HG02798 (cell line): Measurements from ENCODE around the gene PSG5.
"Not testable (repeated sequence)": the region's sequence is repeated elsewhere in the genome, so short reads cannot be mapped to it uniquely, and the experiment has no call there.

ENCODE experiments used
- ATAC-seq: cut with Tn5 transposase; IDR thresholded peaks from one replicate; pipeline ENCODE4 v1.9.1; 2021; ENCODE audit warnings: mild to moderate bottlenecking; ENCODE audit not compliant: unreplicated experiment, poor library complexity

Gene PSG5

DNA sequence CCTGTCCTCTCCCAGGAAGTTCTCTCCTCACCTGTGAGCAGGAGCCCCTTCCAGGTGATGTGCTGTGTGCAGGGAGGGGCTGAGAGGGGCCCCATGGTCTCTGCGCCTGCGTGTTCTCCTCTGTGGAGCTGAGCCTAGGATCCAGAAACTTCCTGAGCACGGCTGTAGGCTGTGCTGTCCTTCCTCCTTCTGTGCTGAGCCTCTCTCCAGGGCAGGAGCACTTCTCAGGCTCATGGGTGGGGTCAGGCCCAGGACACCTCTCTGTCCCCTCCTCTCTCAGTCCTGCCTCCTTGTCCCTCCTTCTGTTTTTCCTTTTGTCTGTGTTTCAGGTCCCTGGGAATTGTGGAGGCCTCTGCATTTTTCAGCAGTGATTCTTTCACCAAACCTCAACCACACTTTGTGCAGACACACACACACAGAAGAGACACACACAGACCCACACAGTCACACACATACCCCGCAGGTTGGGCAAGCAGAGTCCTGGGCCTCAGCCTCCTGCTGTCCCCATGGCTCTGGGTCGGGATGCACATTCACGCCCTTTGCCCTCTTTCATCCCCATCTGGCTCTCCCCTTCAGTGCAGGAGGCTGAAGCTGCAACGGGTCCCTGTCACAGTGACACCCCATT, at the start of gene PSG5:
PSG5 (minus strand) TSS at position 226 of the 625 bp plus-strand sequence; CDS start at position 95, 131 bp downstream.
- ATAC-seq: not testable (repeated sequence)

DNA sequence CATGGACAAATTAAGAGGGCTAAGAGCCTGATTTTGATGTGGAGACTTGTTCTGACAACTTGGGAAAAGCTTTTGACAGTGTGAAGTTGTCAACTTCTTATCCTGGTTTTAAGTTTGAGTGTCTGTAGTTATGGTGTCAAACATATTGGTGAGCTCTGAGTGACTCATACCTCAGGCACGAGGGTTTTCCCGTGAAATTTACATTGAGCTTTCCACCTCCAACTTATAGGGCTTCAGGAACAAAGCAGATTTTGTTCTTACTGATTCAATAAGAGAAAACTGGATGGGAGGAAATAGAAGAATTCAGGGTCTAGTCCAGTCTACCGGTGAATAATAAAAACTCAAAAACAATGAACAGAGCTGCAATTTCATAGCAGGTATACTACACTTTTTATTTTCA, 49.4 kb upstream of the PSG5 start:
- ATAC-seq: not testable (repeated sequence)

DNA sequence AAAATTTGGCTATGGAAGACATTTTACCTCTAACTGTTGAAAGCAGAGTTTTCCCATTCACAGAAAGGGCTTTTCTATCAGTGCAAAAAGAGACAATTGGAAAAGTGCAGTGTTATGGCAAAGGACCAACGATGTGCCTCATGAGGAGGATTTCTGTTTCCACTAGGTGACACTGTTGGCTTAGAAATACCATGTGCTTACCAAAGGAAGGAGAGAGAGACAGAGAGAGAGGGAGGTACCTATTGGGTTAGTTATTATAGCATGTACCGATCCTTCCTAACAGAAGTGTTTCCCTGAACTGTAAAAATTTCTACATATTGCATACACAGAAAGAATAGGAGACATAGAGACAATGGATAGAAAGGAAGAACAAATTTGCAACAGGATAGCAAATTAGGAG, 43.0 kb upstream of the PSG5 start:
- no peak for ATAC-seq

DNA sequence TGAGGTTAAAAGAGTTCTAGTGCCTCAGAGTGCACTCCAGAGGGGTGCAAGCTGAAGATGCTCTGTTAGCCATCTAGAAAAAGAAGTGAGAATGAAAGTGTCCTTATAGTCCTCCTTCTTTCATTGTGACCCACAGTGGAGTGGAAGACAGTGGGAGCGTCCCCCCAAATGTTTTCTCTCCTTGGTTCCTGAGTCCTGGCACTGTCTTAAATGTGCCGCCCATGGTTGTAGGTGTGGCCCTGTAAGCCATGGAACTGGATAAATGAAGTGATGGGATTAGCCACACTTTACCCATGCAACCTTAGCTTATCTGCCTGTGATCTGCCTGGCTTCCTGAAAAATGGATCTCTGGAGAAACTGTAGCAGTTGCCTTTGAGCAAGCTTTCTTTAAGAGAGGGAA, 42.4 kb upstream of the PSG5 start:
- ATAC-seq: not testable (repeated sequence)

DNA sequence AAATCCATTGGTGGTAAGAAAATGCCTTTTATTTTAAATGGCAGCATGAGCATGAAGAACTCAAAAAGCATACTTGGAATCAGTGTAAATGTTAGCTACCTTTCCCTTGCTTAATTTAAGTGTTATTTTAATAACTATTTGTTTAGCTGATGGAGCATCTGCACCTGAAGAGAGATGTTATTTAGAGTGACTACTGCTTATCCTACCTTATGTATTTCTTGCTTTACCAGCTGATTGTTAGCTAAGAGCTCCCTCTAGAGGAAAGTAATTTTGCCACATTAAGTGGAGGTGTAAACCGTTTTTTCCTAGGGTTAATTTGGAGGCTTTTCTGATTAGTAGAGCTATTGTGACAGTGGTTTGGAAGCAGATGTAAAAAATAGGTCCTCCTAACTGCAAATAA, 40.6 kb upstream of the PSG5 start:
- ATAC-seq: not testable (repeated sequence)

DNA sequence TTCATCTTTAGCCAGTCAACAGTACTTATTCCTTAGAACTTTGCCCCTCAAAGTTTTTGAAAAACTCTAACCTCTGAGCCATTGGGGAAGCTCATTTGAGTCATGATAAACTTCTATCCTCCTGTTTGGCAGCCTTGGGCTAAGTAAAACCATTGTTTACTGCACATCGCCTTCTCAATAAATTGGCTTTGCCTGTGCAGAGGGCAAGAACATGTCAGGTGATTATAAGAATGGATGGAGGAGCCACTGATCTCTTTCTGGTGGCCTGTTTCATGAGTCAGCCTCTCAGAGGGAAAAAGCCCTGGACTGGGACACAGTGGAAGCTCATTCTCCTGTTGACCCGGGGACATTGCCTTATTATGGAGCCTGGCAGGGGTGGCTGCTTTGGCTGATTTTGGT, 38.5 kb upstream of the PSG5 start:
- no peak for ATAC-seq

DNA sequence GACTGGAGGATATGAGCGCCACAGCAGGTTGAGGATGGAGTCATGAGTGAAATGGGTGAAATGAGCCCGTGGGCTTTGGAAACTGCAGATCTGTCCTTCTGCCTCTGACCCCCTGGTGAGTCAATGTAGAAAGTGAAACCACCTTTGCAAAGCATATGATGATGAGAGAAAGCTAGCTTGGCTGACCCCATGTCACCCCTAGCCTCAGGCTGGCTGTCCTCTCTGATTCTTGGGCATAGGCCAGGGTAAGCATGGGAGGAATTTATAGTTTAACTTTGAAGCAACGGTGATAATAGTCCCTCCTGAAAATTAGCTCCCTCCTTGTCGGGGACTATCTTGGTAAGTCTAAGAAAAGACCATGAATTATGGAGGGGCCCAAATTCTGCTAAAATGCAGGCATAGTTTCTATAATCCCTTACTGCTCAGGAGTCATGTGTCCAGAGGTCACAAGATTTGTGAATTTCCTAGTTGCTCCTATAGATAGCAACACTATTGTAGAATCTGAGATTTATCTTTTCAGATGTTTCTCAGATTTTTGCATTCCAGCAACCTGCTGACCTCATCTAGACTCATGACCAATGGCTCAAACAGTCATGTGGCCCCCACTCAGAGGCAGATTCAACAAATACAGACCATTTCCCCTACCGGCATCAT, 38.0 kb upstream of the PSG5 start:
- ATAC-seq: not testable (repeated sequence)

DNA sequence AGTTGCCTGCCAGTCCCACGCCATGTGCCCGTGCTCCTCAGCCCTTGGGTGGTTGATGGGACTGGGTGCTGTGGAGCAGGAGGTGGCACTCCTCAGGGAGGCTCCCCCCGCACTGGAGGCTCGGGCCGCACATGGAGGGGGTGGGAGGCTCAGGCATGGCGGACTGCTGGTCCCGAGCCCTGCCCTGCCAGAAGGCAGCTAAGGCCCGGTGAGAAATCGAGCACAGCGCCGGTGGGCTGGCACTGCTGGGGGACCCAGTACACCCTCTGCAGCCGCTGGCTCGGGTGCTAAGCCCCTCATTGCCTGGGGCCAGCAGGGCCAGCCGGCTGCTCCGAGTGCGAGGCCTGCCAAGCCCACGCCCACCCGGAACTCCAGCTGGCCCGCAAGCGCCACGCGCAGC, 35.6 kb upstream of the PSG5 start:
- not testable (repeated sequence) for ATAC-seq

DNA sequence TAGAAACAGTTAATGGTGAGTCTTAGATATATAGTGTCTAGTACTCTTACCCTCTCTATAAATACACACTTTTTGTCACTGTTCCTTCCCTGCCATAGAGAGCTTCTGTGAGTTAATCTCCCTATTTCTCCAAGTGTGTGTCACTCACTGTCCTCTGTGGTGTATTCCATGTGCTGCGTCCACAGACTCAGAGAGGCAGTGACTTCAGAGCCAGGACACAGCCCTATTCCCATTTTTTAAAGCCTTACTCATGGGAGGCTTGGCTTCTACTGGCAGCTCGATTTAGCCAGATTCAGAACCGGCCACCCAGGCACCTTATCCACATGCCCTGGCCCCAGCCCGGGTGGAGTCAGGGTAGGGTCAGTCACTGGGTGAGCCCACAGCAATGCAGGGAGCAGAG, 32.8 kb upstream of the PSG5 start:
- ATAC-seq: not testable (repeated sequence)

DNA sequence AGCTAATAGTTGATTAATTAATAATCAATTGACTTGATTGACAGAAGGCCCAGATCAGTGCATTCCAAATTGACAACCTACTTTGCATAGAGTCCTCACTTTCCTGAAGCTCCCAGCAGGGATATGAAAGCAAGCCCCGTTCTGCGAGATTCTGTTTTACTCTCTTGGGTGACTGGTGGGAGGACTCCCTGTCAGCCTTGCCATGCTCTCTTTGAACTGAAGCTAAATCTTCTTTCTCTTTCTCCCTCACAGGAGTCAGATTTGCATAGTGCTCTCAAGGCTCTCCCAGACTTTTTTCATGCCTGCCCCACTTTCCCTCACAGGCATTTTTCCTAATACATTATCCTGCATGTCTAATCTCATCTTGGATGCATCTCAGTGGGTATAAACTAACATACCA, 29.5 kb upstream of the PSG5 start:
- ATAC-seq: not testable (repeated sequence)

DNA sequence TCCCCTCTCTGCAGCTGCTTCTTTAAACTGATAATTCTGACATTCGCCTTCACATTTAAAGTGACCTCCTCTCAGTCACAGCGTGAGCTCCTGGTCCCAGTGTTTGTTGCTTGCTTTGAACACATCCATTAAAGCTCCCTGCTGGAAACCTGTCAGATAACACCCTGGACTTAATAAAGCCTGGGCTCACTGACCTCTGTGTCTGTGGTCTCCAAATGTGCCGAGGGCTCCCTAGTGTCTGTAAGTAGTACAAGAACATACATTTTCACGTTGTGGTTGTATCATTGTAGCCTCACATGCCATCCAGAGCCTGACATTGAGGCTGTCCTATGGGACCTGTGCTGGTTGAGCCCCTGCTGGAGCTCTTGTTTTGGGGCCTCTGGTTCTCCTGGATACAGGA, 21.7 kb upstream of the PSG5 start:
- ATAC-seq: no peak

DNA sequence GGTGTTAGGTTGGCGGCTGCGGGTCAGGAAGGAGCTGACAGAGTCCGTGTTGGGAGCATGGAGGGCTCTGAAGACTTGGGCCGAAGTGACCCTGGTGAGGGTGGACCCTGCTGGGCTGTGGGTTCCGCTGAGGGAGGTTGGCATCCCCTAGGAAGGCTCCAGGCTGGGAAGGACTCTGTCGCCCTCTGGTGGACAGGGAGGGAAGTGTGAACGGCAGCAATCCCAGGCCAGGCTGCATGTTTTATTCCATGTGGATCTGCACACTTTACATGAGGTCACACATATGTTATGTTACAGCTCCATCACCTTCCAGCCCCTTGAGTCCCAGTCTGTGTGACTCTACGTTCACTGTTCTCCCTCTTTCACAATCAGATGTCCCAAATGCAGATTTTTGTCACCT, 20.8 kb upstream of the PSG5 start:
- not testable (repeated sequence) for ATAC-seq

DNA sequence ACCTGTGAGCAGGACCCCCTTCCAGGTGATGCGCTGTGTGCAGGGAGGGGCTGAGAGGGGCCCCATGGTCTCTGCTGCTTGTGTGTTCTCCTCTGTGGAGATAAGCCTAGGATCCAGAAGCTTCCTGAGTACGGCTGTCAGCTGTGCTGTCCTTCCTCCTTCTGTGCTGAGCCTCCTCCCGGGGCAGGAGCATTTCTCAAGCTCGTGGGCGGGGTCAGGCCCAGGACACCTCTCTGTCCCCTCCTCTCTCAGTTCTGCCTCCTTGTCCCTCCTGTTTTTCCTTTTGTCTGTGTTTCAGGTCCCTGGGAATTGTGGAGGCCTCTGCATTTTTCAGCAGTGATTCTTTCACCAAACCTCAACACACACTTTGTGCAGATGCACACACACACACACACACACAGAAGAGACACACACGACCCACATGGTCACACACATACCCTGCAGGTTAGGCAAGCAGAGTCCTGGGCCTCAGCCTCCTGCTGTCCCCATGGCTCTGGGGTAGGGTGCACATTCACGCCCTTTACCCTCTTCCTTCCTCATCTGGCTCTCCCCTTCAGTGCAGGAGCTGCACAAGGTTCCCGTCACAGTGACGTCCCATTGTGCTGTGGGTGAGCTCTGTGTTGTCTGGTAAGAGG, 19.3 kb upstream of the PSG5 start, which contains the start of gene PSG4:
PSG4 (minus strand) TSS at position 168 of the 635 bp plus-strand sequence; CDS start at position 66, 102 bp downstream.
- not testable (repeated sequence) for ATAC-seq

DNA sequence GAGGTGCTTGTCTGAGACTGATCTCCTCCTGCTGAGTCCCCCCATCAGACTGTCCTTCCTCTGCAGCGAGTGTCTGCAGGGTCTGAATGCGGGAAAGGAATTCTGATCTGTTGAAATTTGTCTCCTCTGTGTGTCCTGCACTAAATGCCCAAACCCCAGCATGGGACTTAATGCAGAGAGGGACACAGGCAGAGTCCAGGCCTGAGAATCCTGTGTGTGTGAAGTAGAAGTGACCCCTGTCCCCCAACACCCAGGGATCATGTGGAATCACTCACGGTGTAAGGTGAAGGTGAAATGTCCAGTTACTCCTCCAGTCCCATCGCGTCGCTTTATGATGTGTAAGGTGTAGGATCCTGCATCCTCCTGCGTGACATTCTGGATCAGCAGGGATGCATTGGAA, 17.3 kb upstream of the PSG5 start:
- ATAC-seq: not testable (repeated sequence)

DNA sequence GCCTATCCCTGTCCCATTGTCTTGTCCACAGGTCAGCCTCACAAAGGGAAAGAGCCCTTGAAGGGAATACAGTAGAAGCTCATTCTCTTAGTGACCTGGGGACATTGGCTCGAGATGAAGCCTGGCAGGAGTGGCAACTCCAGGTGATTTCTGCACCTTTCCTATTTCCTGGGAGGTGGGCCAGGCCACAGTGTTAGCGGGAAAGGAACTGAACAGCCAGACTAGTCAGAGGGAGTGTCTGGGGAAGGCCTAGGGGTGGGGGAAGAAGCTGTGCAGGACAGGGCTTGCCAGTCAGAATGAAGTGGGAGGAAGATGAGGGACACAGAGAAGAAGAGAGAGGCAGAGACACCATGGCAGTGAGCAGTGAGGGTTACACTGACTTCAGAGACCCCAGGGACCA, 15.6 kb upstream of the PSG5 start:
- not testable (repeated sequence) for ATAC-seq

DNA sequence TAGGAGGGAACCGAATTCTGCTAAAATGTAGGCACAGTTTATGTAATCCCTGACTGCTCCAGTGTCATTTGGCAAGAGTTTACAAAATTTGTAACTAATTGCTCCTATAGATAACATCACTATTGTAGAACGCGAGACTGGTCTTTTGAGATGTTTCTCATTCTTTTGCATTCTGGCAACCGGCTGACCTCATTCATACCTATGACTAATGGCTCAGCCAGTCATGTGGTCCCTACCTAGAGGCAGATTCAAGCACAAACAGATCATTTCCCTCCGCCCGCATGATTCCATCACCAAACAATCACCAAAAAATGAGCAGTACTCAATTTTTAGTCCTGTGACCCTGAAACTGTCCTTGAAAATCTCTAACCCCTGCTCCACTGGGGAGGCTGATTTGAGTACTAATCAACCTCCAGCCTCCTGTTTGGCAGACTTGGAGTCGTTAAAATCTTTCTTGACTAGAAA, 15.0 kb upstream of the PSG5 start:
- ATAC-seq: not testable (repeated sequence)

DNA sequence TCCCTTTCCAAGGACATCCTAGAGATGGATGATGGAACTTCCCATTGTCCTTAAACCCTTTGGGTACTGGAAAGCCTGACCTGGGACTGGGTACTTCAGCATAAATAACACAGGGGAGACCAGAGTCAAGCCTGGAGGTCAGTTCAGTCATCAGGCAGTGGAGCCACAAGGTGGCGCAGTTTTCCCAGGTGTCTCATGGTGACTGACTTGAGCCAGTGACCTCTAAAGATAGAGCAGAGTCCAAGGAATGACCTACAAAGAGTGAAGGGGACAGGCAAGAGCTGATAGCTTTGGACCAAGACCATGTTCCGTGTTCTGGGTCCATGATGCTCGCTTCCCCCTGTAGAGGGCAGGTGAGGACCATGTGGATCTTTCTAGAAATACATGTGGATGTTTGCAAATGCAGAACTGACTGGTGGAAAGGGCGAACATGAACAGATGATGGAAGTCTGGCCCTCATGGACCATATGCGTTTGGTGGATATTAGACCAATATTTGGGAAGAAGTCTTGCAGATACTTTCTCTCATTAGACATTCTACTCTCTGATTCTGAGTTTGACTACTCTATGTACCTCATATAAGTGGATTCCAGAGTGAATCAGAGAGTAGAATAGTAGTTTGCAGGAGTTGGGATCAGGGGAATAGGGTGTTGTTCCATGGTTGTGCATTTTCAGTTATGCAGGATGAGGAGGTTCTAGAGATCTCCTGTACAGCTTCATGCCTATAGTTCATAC, 12.5 kb upstream of the PSG5 start:
- not testable (repeated sequence) for ATAC-seq

DNA sequence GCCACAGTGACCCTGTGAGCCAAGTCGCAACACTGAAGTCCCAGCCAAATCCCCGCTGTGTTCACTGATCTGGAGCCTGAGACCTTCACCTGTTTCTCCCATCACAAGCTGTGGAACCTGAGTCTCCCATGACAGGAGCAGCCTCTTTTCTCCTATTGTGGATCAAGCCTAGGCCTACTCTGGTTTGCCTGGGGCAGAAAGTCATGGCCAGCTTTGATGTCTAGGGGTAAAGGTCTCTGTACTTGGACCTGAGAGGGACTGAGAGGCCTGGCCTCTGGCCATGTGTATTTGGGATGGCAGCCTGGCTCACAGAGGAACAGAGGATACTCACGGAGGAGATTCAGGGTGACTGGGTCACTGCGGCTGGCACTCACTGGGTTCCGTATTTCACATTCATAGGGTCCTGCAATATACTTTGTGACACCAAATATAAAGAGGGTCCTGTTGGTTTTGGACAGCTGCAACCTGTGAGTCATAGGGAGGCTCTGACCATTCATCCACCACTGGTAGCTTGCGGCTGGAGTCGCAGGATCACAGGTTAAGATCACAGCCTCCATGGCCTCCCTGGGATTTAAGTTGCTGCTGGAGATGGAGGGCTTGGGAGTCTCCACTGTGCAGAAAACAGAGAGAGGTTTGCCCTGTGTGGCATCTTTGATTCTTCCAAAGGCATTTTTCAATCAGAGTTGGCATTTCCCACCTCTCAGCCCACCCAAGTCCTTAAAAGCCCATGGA, 11.5 kb upstream of the PSG5 start:
- not testable (repeated sequence) for ATAC-seq

DNA sequence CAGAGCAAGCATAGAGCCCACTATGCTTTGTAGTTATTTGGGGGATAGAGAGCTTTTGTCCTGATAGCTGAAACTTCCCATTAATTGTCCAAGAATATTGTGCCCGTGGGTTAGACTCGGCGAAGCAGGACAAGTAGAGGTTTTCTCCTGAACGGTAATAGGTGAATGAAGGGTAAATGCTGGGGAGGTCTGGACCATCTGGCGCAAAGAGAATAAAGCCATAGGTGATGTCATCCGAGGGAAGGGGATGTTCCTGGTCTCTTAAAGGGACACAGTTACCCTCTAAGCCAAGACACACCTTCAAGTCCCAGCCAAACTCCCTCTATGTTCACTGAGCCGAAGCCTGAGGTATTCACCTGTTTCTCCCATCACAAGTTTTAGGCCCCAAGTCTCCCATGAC, 8.1 kb upstream of the PSG5 start:
- not testable (repeated sequence) for ATAC-seq
